ENCODE results near the gene VSNL1. TPM values are rescaled to one million over a fixed set of nuclear protein-coding genes. Genes with fewer than 3 reads are reported as not detected.

Gene VSNL1
- total and polyA plus RNA-seq, 2 experiments from 2014 or later = 102 to 112 TPM

GRCh38 chr2:17581831-17582230 is 41.3 kb downstream of the VSNL1 start (continued):
- TF ChIP-seq CTCF (conservative IDR thresholded peaks at IDR 0.05; ENCODE audit: low read depth in 2 of 2) (no peak), ZNF331 (CRISPR knock-in tag; IDR thresholded peaks at IDR 0.05; ENCODE audit: low read depth) (no peak), ZNF114 (CRISPR knock-in tag; IDR thresholded peaks at IDR 0.05) (no peak)

- no peak overlapping the region for H3K4me2 ChIP-seq
- H4K20me1 ChIP-seq (replicated peaks; ENCODE audit: insufficient read depth) = peaks cover 34% of the 10 kb centered on the region
- DNase-seq (ENCODE audit: low spot score) = no peak
- Mint-ChIP-seq H3K9me3 (no peaks in the 10 kb centered on the region; the same call in 1 of the 3 replicates), H3K27ac (no peak overlapping the region), H3K4me3 (no peak overlapping the region), H3K27me3 (ENCODE audit: insufficient read depth, low read depth, poor library complexity) (peaks cover 4% of the 10 kb centered on the region), H3K36me3 (ENCODE audit: low read depth) (peaks cover 21% of the 10 kb centered on the region), H3K4me1 (peaks cover 42% of the 10 kb centered on the region)
- H3K36me3 ChIP-seq (ENCODE audit: insufficient read depth) = no peaks in the 10 kb centered on the region
- H3F3A ChIP-seq (replicated peaks; ENCODE audit: low read depth) = no peaks in the 10 kb centered on the region
- no peak overlapping the region for H3K4me3 ChIP-seq
- no peak for ATAC-seq
- H3K27me3 ChIP-seq (ENCODE audit: insufficient read depth) = no peaks in the 10 kb centered on the region
- no peak overlapping the region for H3K27ac ChIP-seq (ENCODE audit: low read depth)
- H3K79me2 ChIP-seq (replicated peaks; ENCODE audit: insufficient read depth) = peaks cover 99% of the 10 kb centered on the region
- H3K4me1 ChIP-seq (ENCODE audit: insufficient read depth) = peaks cover 57% of the 10 kb centered on the region
- peaks cover 5% of the 10 kb centered on the region for H3K9me2 ChIP-seq (ENCODE audit: insufficient read depth)
- H2AFZ ChIP-seq = no peak overlapping the region
- TF ChIP-seq POLR2AphosphoS5 (IDR thresholded peaks at IDR 0.05; ENCODE audit: low read depth) = no peak
- TF ChIP-seq EZH2phosphoT487 (IDR thresholded peaks at IDR 0.05; ENCODE audit: unreplicated experiment) = no peak
- no peak for TF ChIP-seq ZNF462 (CRISPR knock-in tag; IDR thresholded peaks at IDR 0.05)
- TF ChIP-seq STAT1 (IDR thresholded peaks at IDR 0.05; ENCODE audit: unreplicated experiment) = no peak
- TF ChIP-seq ZNF331 (CRISPR knock-in tag; IDR thresholded peaks at IDR 0.05; ENCODE audit: low read depth) = no peak
- no peak for TF ChIP-seq JUNB (IDR thresholded peaks at IDR 0.05; ENCODE audit: unreplicated experiment)
- no peak for TF ChIP-seq REST (IDR thresholded peaks at IDR 0.05; ENCODE audit: unreplicated experiment)
- TF ChIP-seq EZH2 (IDR thresholded peaks at IDR 0.05; ENCODE audit: low read depth, unreplicated experiment) = no peak
- no peak for TF ChIP-seq CTCF (conservative IDR thresholded peaks at IDR 0.05; ENCODE audit: low read depth in 2 of 2)
Observed at GRCh38 chr2:17583166-17583565, 42.7 kb downstream of the VSNL1 start.

Measured in GM23338 (cell line).